ENCODE results near the gene CR2.

Gene CR2

GRCh38 chr1:207454046-207454964 is at the start of gene CR2:
TSS of gene CR2 (plus strand) at chr1:207454328. CDS start at chr1:207454419, 91 bp downstream.
- peak within 1 kb of the TSS; percentile 88 for H3K4me3 ChIP-seq (ENCODE audit: low read depth, low read length)
- TF ChIP-seq CTCF (IDR thresholded peaks at IDR 0.05; ENCODE audit: borderline replicate concordance, insufficient read depth, low read depth, low read length): peak; percentile 72

GRCh38 chr1:207404849-207405525 is 49.1 kb upstream of the CR2 start:
- TF ChIP-seq CTCF (IDR thresholded peaks at IDR 0.05; ENCODE audit: borderline replicate concordance, insufficient read depth, low read depth, low read length): peak; percentile 53; the same call in 1 of the 2 replicates
- no peak overlapping the region for H3K4me3 ChIP-seq (ENCODE audit: low read depth, low read length)

- H3K4me3 ChIP-seq (ENCODE audit: low read depth, low read length): no peak overlapping the region
- no peak for TF ChIP-seq CTCF (IDR thresholded peaks at IDR 0.05; ENCODE audit: borderline replicate concordance, insufficient read depth, low read depth, low read length)
Measured at GRCh38 chr1:207405814-207406213, 48.3 kb upstream of the CR2 start.

- no peak for TF ChIP-seq CTCF (IDR thresholded peaks at IDR 0.05; ENCODE audit: borderline replicate concordance, insufficient read depth, low read depth, low read length)
- H3K4me3 ChIP-seq (ENCODE audit: low read depth, low read length): no peak overlapping the region
Measured at GRCh38 chr1:207407655-207408260, 46.4 kb upstream of the CR2 start.

- TF ChIP-seq CTCF (IDR thresholded peaks at IDR 0.05; ENCODE audit: borderline replicate concordance, insufficient read depth, low read depth, low read length): no peak
- no peak overlapping the region for H3K4me3 ChIP-seq (ENCODE audit: low read depth, low read length)
Measured at GRCh38 chr1:207412845-207413244, 41.3 kb upstream of the CR2 start.

- no peak overlapping the region for H3K4me3 ChIP-seq (ENCODE audit: low read depth, low read length)
- TF ChIP-seq CTCF (IDR thresholded peaks at IDR 0.05; ENCODE audit: borderline replicate concordance, insufficient read depth, low read depth, low read length): no peak
Measured at GRCh38 chr1:207414606-207415108, 39.5 kb upstream of the CR2 start.
